H9 (cell line): ENCODE data around the gene NEURL2. TPM values are rescaled to one million over a fixed set of nuclear protein-coding genes. Genes with fewer than 3 reads are reported as not detected.

ENCODE experiments used
- DNase-seq: peaks from one replicate; pipeline ENCODE4 v3.0.0-alpha.2; 2017
- H2AFZ ChIP-seq: one replicate; pipeline ENCODE4 v1.6.1; 2013; ENCODE audit warnings: mild to moderate bottlenecking, low read length, control low read depth, moderate library complexity
- H2AK5ac ChIP-seq: 2 replicates; pipeline ENCODE4 v1.6.1; 2013; ENCODE audit warnings: low read length, control low read depth, mixed read lengths; ENCODE audit not compliant: insufficient read length
- H2BK120ac ChIP-seq: one replicate; pipeline ENCODE4 v1.6.1; 2013; ENCODE audit warnings: low read depth, mild to moderate bottlenecking, low read length, control low read depth, inconsistent platforms; ENCODE audit not compliant: poor library complexity, severe bottlenecking
- H2BK12ac ChIP-seq: 2 replicates; pipeline ENCODE4 v1.6.1; 2013; ENCODE audit warnings: low read length, control low read depth, mixed read lengths, low read depth; ENCODE audit not compliant: insufficient read length
- H2BK15ac ChIP-seq: 2 replicates; pipeline ENCODE4 v1.6.1; 2013; ENCODE audit warnings: low read depth, low read length, control low read depth
- H2BK20ac ChIP-seq: one replicate; pipeline ENCODE4 v1.6.1; 2013; ENCODE audit warnings: low read depth, mild to moderate bottlenecking, low read length, control low read depth, inconsistent platforms; ENCODE audit not compliant: poor library complexity, severe bottlenecking
- H2BK5ac ChIP-seq: 2 replicates; pipeline ENCODE4 v1.6.1; 2013; ENCODE audit warnings: low read length, control low read depth, mixed read lengths; ENCODE audit not compliant: insufficient read length
- H3K14ac ChIP-seq: 2 replicates; pipeline ENCODE4 v1.6.1; 2013; ENCODE audit warnings: low read length, control low read depth; ENCODE audit not compliant: insufficient read depth
- H3K18ac ChIP-seq: 2 replicates; pipeline ENCODE4 v1.6.1; 2013; ENCODE audit warnings: low read depth, mild to moderate bottlenecking, mixed read lengths, low read length, control low read depth; ENCODE audit not compliant: insufficient read length
- H3K23ac ChIP-seq: 2 replicates; pipeline ENCODE4 v1.6.1; 2013; ENCODE audit warnings: low read length, control low read depth, mixed read lengths, low read depth; ENCODE audit not compliant: insufficient read length
- H3K23me2 ChIP-seq: 2 replicates; pipeline ENCODE4 v1.6.1; 2013; ENCODE audit warnings: low read depth, mild to moderate bottlenecking, mixed read lengths, low read length, control low read depth; ENCODE audit not compliant: insufficient read length, poor library complexity, severe bottlenecking
- H3K27ac ChIP-seq: 2 replicates; pipeline ENCODE4 v1.5.1; 2013; ENCODE audit warnings: low read length, control low read depth, mixed read lengths, low read depth; ENCODE audit not compliant: insufficient read length
- H3K27me3 ChIP-seq: 2 replicates; pipeline ENCODE4 v1.6.1; 2013; ENCODE audit warnings: low read length, control low read depth, inconsistent platforms; ENCODE audit not compliant: insufficient read depth
- H3K4ac ChIP-seq: 2 replicates; pipeline ENCODE4 v1.6.1; 2013; ENCODE audit warnings: low read depth, mild to moderate bottlenecking, control low read depth, inconsistent platforms, low read length, moderate library complexity
- H3K4me1 ChIP-seq: 2 replicates; pipeline ENCODE4 v1.6.1; 2013; ENCODE audit warnings: low read length, control low read depth, inconsistent platforms; ENCODE audit not compliant: insufficient read depth
- H3K4me2 ChIP-seq: 2 replicates; pipeline ENCODE4 v1.6.1; 2013; ENCODE audit warnings: low read length, control low read depth, mixed read lengths; ENCODE audit not compliant: insufficient read length, insufficient read depth
- H3K56ac ChIP-seq: 2 replicates; pipeline ENCODE4 v1.6.1; 2013; ENCODE audit warnings: low read depth, mild to moderate bottlenecking, mixed read lengths, low read length, control low read depth; ENCODE audit not compliant: insufficient read length
- H3K79me1 ChIP-seq: 2 replicates; pipeline ENCODE4 v1.6.1; 2013; ENCODE audit warnings: low read depth, mild to moderate bottlenecking, moderate library complexity, low read length, control low read depth, inconsistent platforms; ENCODE audit not compliant: insufficient read depth, poor library complexity, severe bottlenecking
- H3K79me2 ChIP-seq: 2 replicates; pipeline ENCODE4 v1.6.1; 2013; ENCODE audit warnings: low read length, control low read depth, inconsistent platforms; ENCODE audit not compliant: insufficient read depth
- H3K9ac ChIP-seq: 2 replicates; pipeline ENCODE4 v1.6.1; 2013; ENCODE audit warnings: low read length, control low read depth, mixed read lengths; ENCODE audit not compliant: insufficient read length; ENCODE audit errors: extremely low read depth
- H3K9me3 ChIP-seq: one replicate; pipeline ENCODE4 v1.6.1; 2013; ENCODE audit warnings: low read depth, low read length, inconsistent platforms; ENCODE audit not compliant: control insufficient read depth
- H3T11ph ChIP-seq: one replicate; pipeline ENCODE4 v1.6.1; 2013; ENCODE audit warnings: mild to moderate bottlenecking, low read length, control low read depth, inconsistent platforms
- H4K20me1 ChIP-seq: one replicate; pipeline ENCODE4 v1.6.1; 2013; ENCODE audit not compliant: control insufficient read depth, insufficient read length, insufficient read depth
- H4K5ac ChIP-seq: 2 replicates; pipeline ENCODE4 v1.6.1; 2013; ENCODE audit warnings: low read depth, mild to moderate bottlenecking, mixed read lengths, low read length, control low read depth; ENCODE audit not compliant: insufficient read length
- H4K8ac ChIP-seq: replicated peaks from 2 replicates; pipeline ENCODE4 v1.6.1; 2013; ENCODE audit warnings: low read length, control low read depth, mixed read lengths, low read depth; ENCODE audit not compliant: insufficient read length
- H4K91ac ChIP-seq: 2 replicates; pipeline ENCODE4 v1.6.1; 2013; ENCODE audit warnings: low read depth, mild to moderate bottlenecking, moderate library complexity, mixed read lengths, low read length, control low read depth; ENCODE audit not compliant: insufficient read length
- H3K27ac Mint-ChIP-seq, 3 experiments: 2 replicates in 2 of 3; 3 replicates in 1 of 3; pipeline ENCODE4 v1.8.0; 2020 to 2021; ENCODE audit warnings: mixed read lengths in 3 of 3, mild to moderate bottlenecking in 1 of 3, moderate library complexity in 1 of 3
- H3K27me3 Mint-ChIP-seq: 2 replicates; pipeline ENCODE4 v1.8.0; 2021; ENCODE audit warnings: low read depth, mild to moderate bottlenecking, moderate library complexity, mixed read lengths
- H3K36me3 Mint-ChIP-seq, 3 experiments: 2 replicates in 2 of 3; 3 replicates in 1 of 3; pipeline ENCODE4 v1.8.0; 2020 to 2021; ENCODE audit warnings: low read depth in 3 of 3, mixed read lengths in 3 of 3; ENCODE audit not compliant: insufficient read depth in 1 of 3
- H3K4me1 Mint-ChIP-seq, 2 experiments: 2 replicates each; pipeline ENCODE4 v1.8.0; 2020; ENCODE audit warnings: mixed read lengths in 2 of 2
- H3K4me3 Mint-ChIP-seq, 2 experiments: 2 replicates in 1 of 2; 3 replicates in 1 of 2; pipeline ENCODE4 v1.8.0; 2020 to 2021; ENCODE audit warnings: mild to moderate bottlenecking in 2 of 2, mixed read lengths in 2 of 2, moderate library complexity in 1 of 2
- H3K9me3 Mint-ChIP-seq, 2 experiments: 2 replicates in 1 of 2; 3 replicates in 1 of 2; pipeline ENCODE4 v1.8.0; 2020; ENCODE audit warnings: mild to moderate bottlenecking in 2 of 2, mixed read lengths in 2 of 2, moderate library complexity in 1 of 2
- WGBS: extraction: QIAGEN DNeasy Blood & Tissue Kit; methylation state at CpG from one replicate; pipeline ENCODE4 v1.1.7; 2013; ENCODE audit warnings: missing lambda C conversion rate, low lambda C conversion rate, mixed read lengths; ENCODE audit not compliant: insufficient read length; ENCODE audit errors: extremely low coverage; 5-methylcytosine and 5-hydroxymethylcytosine counted together
- total RNA-seq: library from RNA; stranded (reverse); gene quantifications from 2 replicates; pipeline ENCODE4 v1.2.1, GENCODE V29; 2021
- TF ChIP-seq, protein P1 (sequence below): fragments of 200-600 bp; sonication (generic); conservative IDR thresholded peaks from 3 replicates; pipeline ENCODE4 v1.8.0; 2021; ENCODE audit warnings: antibody characterized with exemption, mild to moderate bottlenecking

The NEURL2 gene
- total RNA-seq, 1 experiment from 2014 or later, result 5.4 TPM

DNA sequence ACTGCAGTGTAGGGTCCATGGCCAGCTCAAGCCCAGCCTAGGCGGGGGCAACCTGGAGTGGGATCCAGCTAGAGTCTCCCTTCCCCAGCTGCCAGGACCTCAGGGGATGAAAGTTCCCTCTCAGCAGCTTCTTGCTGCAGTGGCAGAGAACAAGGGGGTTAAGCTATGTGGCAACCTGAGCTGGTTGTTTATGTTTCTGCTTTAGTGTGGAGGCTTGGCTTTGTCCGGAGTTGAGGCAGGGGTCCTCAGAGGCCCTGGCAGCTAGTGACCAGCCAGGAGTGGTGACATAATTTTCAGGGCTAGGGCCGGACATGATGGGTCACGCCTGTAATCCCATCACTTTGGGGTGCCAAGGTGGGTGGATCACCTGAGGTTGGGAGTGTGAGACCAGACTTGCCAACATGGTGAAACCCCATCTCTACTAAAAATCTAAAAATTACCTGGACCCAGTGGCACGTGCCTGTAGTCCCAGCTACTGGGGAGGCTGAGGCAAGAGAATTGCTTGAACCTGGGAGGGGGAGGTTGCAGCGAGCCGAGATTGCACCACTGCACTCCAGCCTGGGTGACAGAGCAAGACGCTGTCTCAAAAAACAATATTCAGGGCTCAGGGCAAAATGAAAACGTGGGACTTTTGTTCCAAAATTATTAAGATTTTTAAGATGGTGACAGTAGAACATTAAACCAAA is 35.0 kb upstream of the NEURL2 start:
- TF ChIP-seq, protein P1, sequence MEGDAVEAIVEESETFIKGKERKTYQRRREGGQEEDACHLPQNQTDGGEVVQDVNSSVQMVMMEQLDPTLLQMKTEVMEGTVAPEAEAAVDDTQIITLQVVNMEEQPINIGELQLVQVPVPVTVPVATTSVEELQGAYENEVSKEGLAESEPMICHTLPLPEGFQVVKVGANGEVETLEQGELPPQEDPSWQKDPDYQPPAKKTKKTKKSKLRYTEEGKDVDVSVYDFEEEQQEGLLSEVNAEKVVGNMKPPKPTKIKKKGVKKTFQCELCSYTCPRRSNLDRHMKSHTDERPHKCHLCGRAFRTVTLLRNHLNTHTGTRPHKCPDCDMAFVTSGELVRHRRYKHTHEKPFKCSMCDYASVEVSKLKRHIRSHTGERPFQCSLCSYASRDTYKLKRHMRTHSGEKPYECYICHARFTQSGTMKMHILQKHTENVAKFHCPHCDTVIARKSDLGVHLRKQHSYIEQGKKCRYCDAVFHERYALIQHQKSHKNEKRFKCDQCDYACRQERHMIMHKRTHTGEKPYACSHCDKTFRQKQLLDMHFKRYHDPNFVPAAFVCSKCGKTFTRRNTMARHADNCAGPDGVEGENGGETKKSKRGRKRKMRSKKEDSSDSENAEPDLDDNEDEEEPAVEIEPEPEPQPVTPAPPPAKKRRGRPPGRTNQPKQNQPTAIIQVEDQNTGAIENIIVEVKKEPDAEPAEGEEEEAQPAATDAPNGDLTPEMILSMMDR, result no peak
- H4K8ac ChIP-seq, result no peak overlapping the region
- H2AFZ ChIP-seq, result no peak overlapping the region
- no peak overlapping the region for H3K18ac ChIP-seq
- Mint-ChIP-seq H3K27ac (peak overlapping the region in 1 of 3 experiments; percentile 55; a peak in 2 of 7 replicates), H3K9me3 (no peaks in the 10 kb centered on the region), H3K4me3 (no peak overlapping the region), H3K36me3 (no peaks in the 10 kb centered on the region), H3K27me3 (peaks cover 3% of the 10 kb centered on the region), H3K4me1 (peaks cover 9 to 19% of the 10 kb centered on the region in 2 experiments)
- H3K27me3 ChIP-seq, result no peaks in the 10 kb centered on the region
- no peaks in the 10 kb centered on the region for H4K20me1 ChIP-seq
- no peaks in the 10 kb centered on the region for H3K79me1 ChIP-seq
- DNase-seq, result no peak
- H3K23me2 ChIP-seq, result no peaks in the 10 kb centered on the region
- H2BK12ac ChIP-seq, result no peak overlapping the region
- no peak overlapping the region for H3K9ac ChIP-seq
- no peak overlapping the region for H2BK5ac ChIP-seq
- no peak overlapping the region for H4K91ac ChIP-seq
- no peak overlapping the region for H4K5ac ChIP-seq
- no peak overlapping the region for H2BK20ac ChIP-seq
- H3K14ac ChIP-seq, result no peak overlapping the region
- no peak overlapping the region for H3T11ph ChIP-seq
- no peak overlapping the region for H2AK5ac ChIP-seq
- no peak overlapping the region for H3K23ac ChIP-seq
- WGBS, result no CpG with 5 or more reads among the region's 9 CpGs
- H3K9me3 ChIP-seq, result no peaks in the 10 kb centered on the region
- H2BK15ac ChIP-seq, result no peak overlapping the region
- no peak overlapping the region for H3K4ac ChIP-seq
- H3K4me2 ChIP-seq, result no peak overlapping the region
- no peaks in the 10 kb centered on the region for H3K4me1 ChIP-seq
- H3K27ac ChIP-seq, result no peak overlapping the region
- no peak overlapping the region for H2BK120ac ChIP-seq
- H3K56ac ChIP-seq, result no peak overlapping the region
- no peaks in the 10 kb centered on the region for H3K79me2 ChIP-seq
